ENCODE data around the gene CNTNAP5.

The CNTNAP5 gene

GRCh38 chr2:124258140-124258880 lies 233.2 kb downstream of the CNTNAP5 start:
- no peak overlapping the region for H3K27ac ChIP-seq (ENCODE audit: low read depth, low read length, severe bottlenecking)
- no peaks in the 10 kb centered on the region for H3K36me3 ChIP-seq (ENCODE audit: control insufficient read depth, insufficient read depth, low read length)
- no peak overlapping the region for H3K4me3 ChIP-seq (ENCODE audit: extremely low read depth, insufficient read depth, low read length, poor library complexity, severe bottlenecking)
- no peaks in the 10 kb centered on the region for H3K4me1 ChIP-seq (ENCODE audit: control insufficient read depth, insufficient read depth, low read length, poor library complexity, severe bottlenecking)
- no peaks in the 10 kb centered on the region for H3K9me3 ChIP-seq (ENCODE audit: control insufficient read depth, low read length)
- 81 to 100% methylated on average over 2 of the region's 6 CpGs for WGBS, 2 experiments (ENCODE audit: insufficient coverage in 2 of 2)

GRCh38 chr2:124261456-124261855 lies 236.4 kb downstream of the CNTNAP5 start:
- no peak overlapping the region for H3K4me3 ChIP-seq (ENCODE audit: extremely low read depth, insufficient read depth, low read length, poor library complexity, severe bottlenecking)
- 90% methylated on average over 3 of the region's 5 CpGs for WGBS, 2 experiments (ENCODE audit: insufficient coverage in 2 of 2)
- no peaks in the 10 kb centered on the region for H3K36me3 ChIP-seq (ENCODE audit: control insufficient read depth, insufficient read depth, low read length)
- H3K4me1 ChIP-seq (ENCODE audit: control insufficient read depth, insufficient read depth, low read length, poor library complexity, severe bottlenecking) = no peaks in the 10 kb centered on the region
- H3K9me3 ChIP-seq (ENCODE audit: control insufficient read depth, low read length) = no peaks in the 10 kb centered on the region
- no peak overlapping the region for H3K27ac ChIP-seq (ENCODE audit: low read depth, low read length, severe bottlenecking)

- H3K36me3 ChIP-seq (ENCODE audit: control insufficient read depth, insufficient read depth, low read length) = no peaks in the 10 kb centered on the region
- H3K9me3 ChIP-seq (ENCODE audit: control insufficient read depth, low read length) = no peaks in the 10 kb centered on the region
- H3K4me3 ChIP-seq (ENCODE audit: extremely low read depth, insufficient read depth, low read length, poor library complexity, severe bottlenecking) = no peak overlapping the region
- peaks cover 3% of the 10 kb centered on the region for H3K4me1 ChIP-seq (ENCODE audit: control insufficient read depth, insufficient read depth, low read length, poor library complexity, severe bottlenecking)
- 93 to 95% methylated on average over 3 to 5 of the region's 6 CpGs for WGBS, 2 experiments (ENCODE audit: insufficient coverage in 2 of 2)
- H3K27ac ChIP-seq (ENCODE audit: low read depth, low read length, severe bottlenecking) = no peak overlapping the region
Measured at GRCh38 chr2:124264551-124265091, 239.5 kb downstream of the CNTNAP5 start.

GRCh38 chr2:124267794-124268193 lies 242.7 kb downstream of the CNTNAP5 start:
- Histone ChIP-seq H3K4me3 (ENCODE audit: extremely low read depth, insufficient read depth, low read length, poor library complexity, severe bottlenecking) (no peak overlapping the region), H3K27ac (ENCODE audit: low read depth, low read length, severe bottlenecking) (no peak overlapping the region), H3K9me3 (ENCODE audit: control insufficient read depth, low read length) (no peaks in the 10 kb centered on the region), H3K36me3 (ENCODE audit: control insufficient read depth, insufficient read depth, low read length) (no peaks in the 10 kb centered on the region), H3K4me1 (ENCODE audit: control insufficient read depth, insufficient read depth, low read length, poor library complexity, severe bottlenecking) (peaks cover 3% of the 10 kb centered on the region)
- 87 to 100% methylated on average over 4 of the region's 5 CpGs for WGBS, 2 experiments (ENCODE audit: insufficient coverage in 2 of 2)

GRCh38 chr2:124269348-124269747 lies 244.3 kb downstream of the CNTNAP5 start:
- no peaks in the 10 kb centered on the region for H3K9me3 ChIP-seq (ENCODE audit: control insufficient read depth, low read length)
- WGBS, 2 experiments (ENCODE audit: insufficient coverage in 2 of 2) = 80 to 93% methylated on average over 6 of the region's 7 CpGs
- H3K4me3 ChIP-seq (ENCODE audit: extremely low read depth, insufficient read depth, low read length, poor library complexity, severe bottlenecking) = no peak overlapping the region
- H3K27ac ChIP-seq (ENCODE audit: low read depth, low read length, severe bottlenecking) = no peak overlapping the region
- peaks cover 3% of the 10 kb centered on the region for H3K4me1 ChIP-seq (ENCODE audit: control insufficient read depth, insufficient read depth, low read length, poor library complexity, severe bottlenecking)
- H3K36me3 ChIP-seq (ENCODE audit: control insufficient read depth, insufficient read depth, low read length) = no peaks in the 10 kb centered on the region

GRCh38 chr2:124272261-124272841 lies 247.3 kb downstream of the CNTNAP5 start:
- Histone ChIP-seq H3K27ac (ENCODE audit: low read depth, low read length, severe bottlenecking) (no peak overlapping the region), H3K36me3 (ENCODE audit: control insufficient read depth, insufficient read depth, low read length) (no peaks in the 10 kb centered on the region)
- WGBS, 2 experiments (ENCODE audit: insufficient coverage in 2 of 2) = no CpG with 5 or more reads among the region's 1 CpG

GRCh38 chr2:124281541-124281940 lies 256.5 kb downstream of the CNTNAP5 start:
- Histone ChIP-seq H3K36me3 (ENCODE audit: control insufficient read depth, insufficient read depth, low read length) (no peaks in the 10 kb centered on the region), H3K4me1 (ENCODE audit: control insufficient read depth, insufficient read depth, low read length, poor library complexity, severe bottlenecking) (no peaks in the 10 kb centered on the region), H3K4me3 (ENCODE audit: extremely low read depth, insufficient read depth, low read length, poor library complexity, severe bottlenecking) (no peak overlapping the region), H3K27ac (ENCODE audit: low read depth, low read length, severe bottlenecking) (no peak overlapping the region), H3K9me3 (ENCODE audit: control insufficient read depth, low read length) (no peaks in the 10 kb centered on the region)
- WGBS, 2 experiments (ENCODE audit: insufficient coverage in 2 of 2) = 89 to 95% methylated on average over 10 of the region's 10 CpGs

More at GRCh38 chr2:124272261-124272841, 247.3 kb downstream of the CNTNAP5 start:
- H3K4me3 ChIP-seq (ENCODE audit: extremely low read depth, insufficient read depth, low read length, poor library complexity, severe bottlenecking) = no peak overlapping the region
- no peaks in the 10 kb centered on the region for H3K9me3 ChIP-seq (ENCODE audit: control insufficient read depth, low read length)
- peaks cover under 1% of the 10 kb centered on the region for H3K4me1 ChIP-seq (ENCODE audit: control insufficient read depth, insufficient read depth, low read length, poor library complexity, severe bottlenecking)

GRCh38 chr2:124283096-124283495 lies 258.0 kb downstream of the CNTNAP5 start:
- H3K4me1 ChIP-seq (ENCODE audit: control insufficient read depth, insufficient read depth, low read length, poor library complexity, severe bottlenecking) = no peaks in the 10 kb centered on the region
- H3K27ac ChIP-seq (ENCODE audit: low read depth, low read length, severe bottlenecking) = no peak overlapping the region
- no peaks in the 10 kb centered on the region for H3K9me3 ChIP-seq (ENCODE audit: control insufficient read depth, low read length)
- H3K4me3 ChIP-seq (ENCODE audit: extremely low read depth, insufficient read depth, low read length, poor library complexity, severe bottlenecking) = no peak overlapping the region
- no peaks in the 10 kb centered on the region for H3K36me3 ChIP-seq (ENCODE audit: control insufficient read depth, insufficient read depth, low read length)

- Histone ChIP-seq H3K36me3 (ENCODE audit: control insufficient read depth, insufficient read depth, low read length) (no peaks in the 10 kb centered on the region), H3K27ac (ENCODE audit: low read depth, low read length, severe bottlenecking) (no peak overlapping the region), H3K4me1 (ENCODE audit: control insufficient read depth, insufficient read depth, low read length, poor library complexity, severe bottlenecking) (no peaks in the 10 kb centered on the region), H3K9me3 (ENCODE audit: control insufficient read depth, low read length) (no peaks in the 10 kb centered on the region), H3K4me3 (ENCODE audit: extremely low read depth, insufficient read depth, low read length, poor library complexity, severe bottlenecking) (no peak overlapping the region)
- WGBS, 2 experiments (ENCODE audit: insufficient coverage in 2 of 2) = 66 to 76% methylated on average over 6 to 7 of the region's 7 CpGs
Measured at GRCh38 chr2:124286089-124286783, 261.1 kb downstream of the CNTNAP5 start.

GRCh38 chr2:124289060-124289459 lies 264.0 kb downstream of the CNTNAP5 start:
- WGBS, 2 experiments (ENCODE audit: insufficient coverage in 2 of 2) = no CpG with 5 or more reads among the region's 1 CpG
- Histone ChIP-seq H3K27ac (ENCODE audit: low read depth, low read length, severe bottlenecking) (no peak overlapping the region), H3K4me1 (ENCODE audit: control insufficient read depth, insufficient read depth, low read length, poor library complexity, severe bottlenecking) (no peaks in the 10 kb centered on the region), H3K4me3 (ENCODE audit: extremely low read depth, insufficient read depth, low read length, poor library complexity, severe bottlenecking) (no peak overlapping the region), H3K36me3 (ENCODE audit: control insufficient read depth, insufficient read depth, low read length) (no peaks in the 10 kb centered on the region), H3K9me3 (ENCODE audit: control insufficient read depth, low read length) (no peaks in the 10 kb centered on the region)
